Measurements from ENCODE around the gene CYB5RL. TPM values are rescaled to one million over a fixed set of nuclear protein-coding genes. Genes with fewer than 3 reads are reported as not detected.
A peak's percentile ranks its signal among the peaks of the same experiment; 100 is the strongest.

Gene CYB5RL
- total and polyA plus RNA-seq, 4 donors, result 2.2 to 9.0 (median 5.2) TPM

DNA sequence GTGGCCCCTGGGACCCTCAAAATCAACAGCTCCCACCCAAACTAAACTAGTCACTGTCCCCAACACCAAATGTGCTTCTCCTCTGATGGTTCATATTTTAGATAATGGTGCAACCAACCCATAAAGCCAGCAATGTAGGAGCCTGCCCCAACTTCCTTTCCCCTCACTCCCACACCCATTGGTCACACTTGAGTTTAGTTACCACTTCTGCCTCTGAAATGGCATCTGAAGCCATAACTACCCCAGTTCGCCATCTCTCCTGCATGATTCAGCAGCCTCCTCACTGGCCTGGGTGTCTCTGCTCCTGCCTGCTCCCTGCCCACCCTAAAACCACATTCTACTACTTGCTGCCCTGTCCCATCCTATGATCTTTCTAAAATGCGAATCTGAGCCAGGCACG lies 43.6 kb downstream of the CYB5RL start:
- H3K4me3 ChIP-seq, result no peak overlapping the region
- no peaks in the 10 kb centered on the region for H3K27me3 ChIP-seq (ENCODE audit: control insufficient read depth in 3 of 3, insufficient read depth in 3 of 3, low read length in 2 of 3)
- no peak for DNase-seq
- no peaks in the 10 kb centered on the region for H3K9me3 ChIP-seq (ENCODE audit: control insufficient read depth in 4 of 4, insufficient read depth in 3 of 4, low read length in 3 of 4)
- WGBS, 2 donors, result 92 to 93% methylated on average over 3 of the region's 3 CpGs
- TF ChIP-seq, protein P1, sequence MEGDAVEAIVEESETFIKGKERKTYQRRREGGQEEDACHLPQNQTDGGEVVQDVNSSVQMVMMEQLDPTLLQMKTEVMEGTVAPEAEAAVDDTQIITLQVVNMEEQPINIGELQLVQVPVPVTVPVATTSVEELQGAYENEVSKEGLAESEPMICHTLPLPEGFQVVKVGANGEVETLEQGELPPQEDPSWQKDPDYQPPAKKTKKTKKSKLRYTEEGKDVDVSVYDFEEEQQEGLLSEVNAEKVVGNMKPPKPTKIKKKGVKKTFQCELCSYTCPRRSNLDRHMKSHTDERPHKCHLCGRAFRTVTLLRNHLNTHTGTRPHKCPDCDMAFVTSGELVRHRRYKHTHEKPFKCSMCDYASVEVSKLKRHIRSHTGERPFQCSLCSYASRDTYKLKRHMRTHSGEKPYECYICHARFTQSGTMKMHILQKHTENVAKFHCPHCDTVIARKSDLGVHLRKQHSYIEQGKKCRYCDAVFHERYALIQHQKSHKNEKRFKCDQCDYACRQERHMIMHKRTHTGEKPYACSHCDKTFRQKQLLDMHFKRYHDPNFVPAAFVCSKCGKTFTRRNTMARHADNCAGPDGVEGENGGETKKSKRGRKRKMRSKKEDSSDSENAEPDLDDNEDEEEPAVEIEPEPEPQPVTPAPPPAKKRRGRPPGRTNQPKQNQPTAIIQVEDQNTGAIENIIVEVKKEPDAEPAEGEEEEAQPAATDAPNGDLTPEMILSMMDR (IDR thresholded peaks at IDR 0.05; ENCODE audit: control extremely low read depth, extremely low read depth), result no peak
- peaks cover 0 to 2% (median 0%) of the 10 kb centered on the region in 5 donors for H3K4me1 ChIP-seq (ENCODE audit: control insufficient read depth in 5 of 5, insufficient read depth in 5 of 5, low read length in 5 of 5)
- H3K36me3 ChIP-seq (ENCODE audit: control insufficient read depth in 4 of 4, insufficient read depth in 4 of 4, low read length in 4 of 4), result no peaks in the 10 kb centered on the region
- ATAC-seq (ENCODE audit: insufficient read depth, low FRiP score), result no peak
- no peak overlapping the region for H3K9ac ChIP-seq (ENCODE audit: insufficient read depth in 1 of 2, low read length in 2 of 2)
- no peak overlapping the region for H3K27ac ChIP-seq (ENCODE audit: low read depth in 1 of 2, low read length in 1 of 2)

DNA sequence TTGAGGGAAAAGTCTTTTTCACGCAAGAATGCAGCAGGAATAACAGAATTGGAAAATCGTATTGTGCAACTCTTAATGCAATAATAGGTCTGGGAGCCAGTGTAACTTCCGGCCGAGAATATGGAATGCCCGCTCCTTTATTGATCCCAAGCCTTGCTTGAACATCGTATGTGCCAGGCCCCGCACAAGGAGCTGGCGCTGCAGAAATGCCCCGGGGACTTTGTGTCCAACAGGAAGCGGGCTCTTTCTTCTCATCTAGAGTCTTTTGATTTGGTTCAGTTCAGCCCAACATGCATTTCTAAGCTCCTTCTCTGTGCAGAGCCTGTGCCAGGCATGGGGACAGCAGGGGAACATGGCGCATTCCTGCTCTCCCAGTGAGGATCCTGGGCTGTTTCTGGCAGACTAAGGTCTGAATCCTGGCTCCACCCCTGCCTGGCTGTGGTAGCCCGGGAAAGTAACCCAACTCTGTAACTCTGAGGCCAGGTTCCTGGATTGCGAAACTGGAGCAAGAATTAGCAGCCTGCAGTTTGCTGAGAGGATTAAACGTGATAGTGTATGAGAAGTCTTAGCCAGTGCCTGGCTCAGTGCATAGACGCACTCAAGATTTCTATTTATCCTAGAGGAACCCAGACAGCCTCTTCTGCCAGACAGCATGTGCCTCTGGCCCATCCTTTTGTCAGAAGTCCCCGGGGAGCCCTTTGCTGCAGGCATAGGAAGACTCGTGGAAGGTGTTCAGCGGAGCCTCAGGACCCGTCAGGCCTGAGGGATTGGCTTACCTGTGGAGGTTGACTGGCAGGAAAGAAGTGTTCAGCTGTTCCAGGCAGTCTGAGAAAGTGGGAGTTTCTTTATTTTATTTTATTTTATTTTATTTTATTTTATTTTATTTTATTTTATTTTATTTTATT lies 46.0 kb downstream of the CYB5RL start:
- Histone ChIP-seq H3K9ac (ENCODE audit: insufficient read depth in 1 of 2, low read length in 2 of 2) (no peak overlapping the region), H3K27ac (ENCODE audit: low read depth in 1 of 2, low read length in 1 of 2) (peak overlapping the region in 1 of 2 donors; percentile 49), H3K36me3 (ENCODE audit: control insufficient read depth in 4 of 4, insufficient read depth in 4 of 4, low read length in 4 of 4) (no peaks in the 10 kb centered on the region), H3K9me3 (ENCODE audit: control insufficient read depth in 4 of 4, insufficient read depth in 3 of 4, low read length in 3 of 4) (no peaks in the 10 kb centered on the region), H3K4me1 (ENCODE audit: control insufficient read depth in 5 of 5, insufficient read depth in 5 of 5, low read length in 5 of 5) (peaks cover 0 to 2% (median 0%) of the 10 kb centered on the region in 5 donors), H3K27me3 (ENCODE audit: control insufficient read depth in 3 of 3, insufficient read depth in 3 of 3, low read length in 2 of 3) (no peaks in the 10 kb centered on the region), H3K4me3 (no peak overlapping the region)
- 58 to 60% methylated on average over 19 of the region's 19 CpGs for WGBS, 2 donors
- TF ChIP-seq, protein P1 (IDR thresholded peaks at IDR 0.05; ENCODE audit: control extremely low read depth, extremely low read depth), result no peak
- ATAC-seq (ENCODE audit: insufficient read depth, low FRiP score) (peak; percentile 41), DNase-seq (peak; percentile 62 to 80 (median 63))

DNA sequence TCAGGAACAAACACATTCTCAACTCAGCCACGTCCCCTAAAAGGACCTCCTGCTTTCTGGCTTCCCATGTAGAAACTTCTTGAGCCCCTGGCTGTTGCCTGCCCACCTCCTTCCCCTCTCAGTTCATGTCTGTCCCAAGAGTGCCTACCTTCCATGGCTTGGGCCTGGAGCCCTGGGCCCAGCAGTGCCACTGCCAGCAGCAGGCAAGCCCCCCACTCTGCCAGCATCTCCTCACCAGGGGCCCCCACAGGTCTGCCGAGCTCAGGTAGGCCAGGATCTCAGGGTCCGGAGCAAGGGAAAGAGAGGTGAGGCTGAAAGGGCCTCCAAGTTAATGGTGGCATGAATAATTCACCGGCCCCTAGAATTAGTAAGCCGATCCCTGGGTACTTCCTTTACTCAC lies 47.1 kb downstream of the CYB5RL start, which contains the start of gene CDCP2:
Gene CDCP2 (minus strand): TSS at position 305 of the 400 bp plus-strand sequence. CDS start 78 bp downstream, at position 227.
- TF ChIP-seq, protein P1 (IDR thresholded peaks at IDR 0.05; ENCODE audit: control extremely low read depth, extremely low read depth), result no peak
- H3K27me3 ChIP-seq (ENCODE audit: control insufficient read depth in 3 of 3, insufficient read depth in 3 of 3, low read length in 2 of 3), result no peaks in the 10 kb centered on the region
- H3K9me3 ChIP-seq (ENCODE audit: control insufficient read depth in 4 of 4, insufficient read depth in 3 of 4, low read length in 3 of 4), result no peaks in the 10 kb centered on the region
- WGBS, 2 donors, result 94 to 97% methylated on average over 5 of the region's 5 CpGs
- H3K4me1 ChIP-seq (ENCODE audit: control insufficient read depth in 5 of 5, insufficient read depth in 5 of 5, low read length in 5 of 5), result peaks cover 0 to 2% (median 0%) of the 10 kb centered on the region in 5 donors
- H3K27ac ChIP-seq (ENCODE audit: low read depth in 1 of 2, low read length in 1 of 2), result peak within 1 kb of the TSS in 1 of 2 donors; percentile 49
- H3K36me3 ChIP-seq (ENCODE audit: control insufficient read depth in 4 of 4, insufficient read depth in 4 of 4, low read length in 4 of 4), result no peaks in the 10 kb centered on the region
- H3K9ac ChIP-seq (ENCODE audit: insufficient read depth in 1 of 2, low read length in 2 of 2), result no peak within 1 kb of the TSS
- H3K4me3 ChIP-seq, result no peak within 1 kb of the TSS
- DNase-seq (no peak), ATAC-seq (ENCODE audit: insufficient read depth, low FRiP score) (no peak)

Measured in lung (tissue), 12 donors.